H1 (cell line): ENCODE measurements around the gene HGFAC. TPM values are rescaled to one million over a fixed set of nuclear protein-coding genes. Genes with fewer than 3 reads are reported as not detected.

Source experiments
- CTCF ChIP-seq, 3 experiments: IDR thresholded peaks; 1 replicate in 2 of 3; 2 replicates in 1 of 3; pipeline versions ENCODE4 v1.5.1 to v1.6.1; 2011; ENCODE audit warnings: low read length in 3 of 3, mild to moderate bottlenecking in 3 of 3, inconsistent platforms in 2 of 3, low read depth in 1 of 3, moderate library complexity in 1 of 3; ENCODE audit not compliant: insufficient read depth in 1 of 3; ENCODE audit errors: control extremely low read depth in 1 of 3
- GABPA ChIP-seq: IDR thresholded peaks from 2 replicates; pipeline ENCODE4 v1.6.1; 2011; ENCODE audit warnings: mild to moderate bottlenecking, low read length, moderate library complexity, borderline replicate concordance; ENCODE audit not compliant: insufficient read depth
- HDAC6 ChIP-seq: IDR thresholded peaks from one replicate; pipeline ENCODE4 v1.7.1; 2012; ENCODE audit warnings: low read depth, mild to moderate bottlenecking, inconsistent platforms, low read length, moderate library complexity
- JUND ChIP-seq: IDR thresholded peaks from 2 replicates; pipeline ENCODE4 v1.6.1; 2011; ENCODE audit warnings: mild to moderate bottlenecking, improper control_type of control experiment, low read length
- polyA plus RNA-seq, 7 experiments: library from polyadenylated mRNA; depleted of rRNA in 3 of 7; stranded (reverse) in 5 of 7; unstranded in 2 of 7; fragments of >200 nt in 5 of 7; fragments of 200-250 nt in 2 of 7; gene quantifications; 1 replicate in 5 of 7; 2 replicates in 1 of 7; 4 replicates in 1 of 7; pipeline versions ENCODE4 v1.2.1 to v1.2.3, GENCODE V29; 2011 to 2013; ENCODE audit warnings: missing spikeins in 2 of 7, mixed read lengths in 2 of 7
- total RNA-seq: library from RNA; stranded (reverse); fragmentation: NEBNext Ultra II Directional; extraction: Animal tissue kit (Norgen Biotek cat#: 25700); gene quantifications from 2 replicates; pipeline ENCODE4 v1.2.1, GENCODE V29; 2021

HGFAC gene
- total and polyA plus RNA-seq, 2 of the 8 experiments (the other 6 are each of a cell fraction or from before 2014, with no cell fraction given): 0.14 to 0.15 TPM

DNA sequence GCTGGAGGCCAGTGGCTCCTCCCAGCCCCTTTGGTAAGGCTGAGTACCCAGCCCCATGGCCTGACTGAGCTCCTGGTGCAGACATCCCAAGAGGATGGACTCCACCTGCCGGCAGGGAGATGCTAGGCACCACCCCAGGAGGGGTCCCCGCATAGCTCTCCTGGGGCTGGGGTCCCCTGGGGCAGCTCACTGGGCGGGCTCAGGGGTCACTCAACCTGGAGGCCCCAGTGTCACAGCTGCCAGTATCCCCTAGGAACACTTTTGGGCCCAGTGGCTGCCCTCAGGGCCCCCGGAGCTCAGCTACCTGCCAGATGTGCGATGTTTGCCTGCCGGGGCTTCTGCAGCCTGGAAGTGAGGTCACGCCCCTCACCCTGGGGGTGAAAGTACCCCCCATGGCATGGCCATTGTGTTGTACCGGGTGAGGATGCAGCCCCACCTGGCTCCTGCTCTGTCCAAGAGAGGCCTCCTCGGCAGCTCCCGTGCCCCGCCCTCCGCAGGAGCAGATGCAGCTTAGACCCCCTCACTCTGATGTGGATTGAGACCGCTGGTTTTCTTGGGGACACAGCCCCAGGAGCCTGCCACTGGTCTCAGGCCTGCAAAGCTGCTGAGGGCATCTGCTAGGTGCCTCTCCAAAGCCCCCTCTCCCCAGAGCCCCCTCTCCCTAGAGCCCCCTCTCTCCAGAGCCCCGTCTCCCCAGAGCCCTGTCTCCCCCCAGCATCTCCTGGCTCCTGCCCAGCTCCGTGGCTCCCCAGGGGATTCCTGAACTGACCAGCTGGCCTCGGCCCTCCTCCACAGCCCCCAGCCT, 6.7 kb upstream of the HGFAC start (continued):
- TF ChIP-seq CTCF (IDR thresholded peaks at IDR 0.05; ENCODE audit: control extremely low read depth in 1 of 3, insufficient read depth in 1 of 3, low read depth in 1 of 3, low read length in 3 of 3) (peak in 2 of 3 experiments; percentile 33 to 55; a peak in 3 of 4 replicates), GABPA (peak; percentile 14; the same call in 1 of the 2 replicates), HDAC6 (no peak), JUND (no peak)
- TF ChIP-seq, all 59 proteins: peak for 3
